ENCODE measurements around the gene AGPAT3.

Gene AGPAT3

GRCh38 chr21:43959231-43960116 lies 94.5 kb downstream of the AGPAT3 start:
- Mint-ChIP-seq H3K4me3 (no peak overlapping the region), H3K27ac (peak overlapping the region; percentile 32), H3K36me3 (peaks cover 24 to 28% of the 10 kb centered on the region in 2 donors), H3K9me3 (no peaks in the 10 kb centered on the region), H3K27me3 (no peaks in the 10 kb centered on the region), H3K4me1 (peaks cover 18 to 28% of the 10 kb centered on the region in 2 donors)
- DNase-seq (no peak), ATAC-seq (replicated peaks) (peak in 1 of 2 donors; percentile 31)

- Mint-ChIP-seq H3K4me3 (no peak overlapping the region), H3K27me3 (no peaks in the 10 kb centered on the region), H3K9me3 (no peaks in the 10 kb centered on the region), H3K27ac (no peak overlapping the region), H3K4me1 (peaks cover 8 to 25% of the 10 kb centered on the region in 2 donors), H3K36me3 (peaks cover 27 to 29% of the 10 kb centered on the region in 2 donors)
- no peak for DNase-seq
- no peak for ATAC-seq (replicated peaks)
Observed at GRCh38 chr21:43961382-43961909, 96.4 kb downstream of the AGPAT3 start.

- Mint-ChIP-seq H3K4me1 (peaks cover 0 to 18% of the 10 kb centered on the region in 2 donors), H3K27ac (no peak overlapping the region), H3K9me3 (no peaks in the 10 kb centered on the region), H3K36me3 (peaks cover 31 to 51% of the 10 kb centered on the region in 2 donors), H3K27me3 (no peaks in the 10 kb centered on the region), H3K4me3 (no peak overlapping the region)
- DNase-seq, result no peak
- no peak for ATAC-seq (replicated peaks)
Observed at GRCh38 chr21:43965911-43966585, 101.0 kb downstream of the AGPAT3 start.

GRCh38 chr21:43966946-43967512 lies 102.0 kb downstream of the AGPAT3 start:
- Mint-ChIP-seq H3K4me3 (no peak overlapping the region), H3K27me3 (no peaks in the 10 kb centered on the region), H3K36me3 (peaks cover 37 to 55% of the 10 kb centered on the region in 2 donors), H3K27ac (no peak overlapping the region), H3K4me1 (peaks cover 0 to 12% of the 10 kb centered on the region in 2 donors), H3K9me3 (no peaks in the 10 kb centered on the region)
- ATAC-seq (replicated peaks) (no peak), DNase-seq (no peak)

GRCh38 chr21:43967981-43968380 lies 103.0 kb downstream of the AGPAT3 start:
- ATAC-seq (replicated peaks), result no peak
- Mint-ChIP-seq H3K36me3 (peaks cover 36 to 59% of the 10 kb centered on the region in 2 donors), H3K27ac (peak overlapping the region; percentile 66), H3K4me3 (no peak overlapping the region), H3K27me3 (no peaks in the 10 kb centered on the region), H3K4me1 (peaks cover 0 to 11% of the 10 kb centered on the region in 2 donors), H3K9me3 (no peaks in the 10 kb centered on the region)
- DNase-seq, result no peak

- peaks cover 37 to 57% of the 10 kb centered on the region in 2 donors for H3K36me3 Mint-ChIP-seq
- no peak for ATAC-seq (replicated peaks)
- H3K4me1 Mint-ChIP-seq, result peaks cover 0 to 10% of the 10 kb centered on the region in 2 donors
- no peak overlapping the region for H3K27ac Mint-ChIP-seq
- no peak for DNase-seq
- no peaks in the 10 kb centered on the region for H3K9me3 Mint-ChIP-seq
- H3K27me3 Mint-ChIP-seq, result no peaks in the 10 kb centered on the region
- no peak overlapping the region for H3K4me3 Mint-ChIP-seq
Observed at GRCh38 chr21:43968410-43969114, 103.5 kb downstream of the AGPAT3 start.

GRCh38 chr21:43969115-43969444 lies 104.1 kb downstream of the AGPAT3 start:
- Mint-ChIP-seq H3K9me3 (no peaks in the 10 kb centered on the region), H3K27me3 (no peaks in the 10 kb centered on the region), H3K27ac (no peak overlapping the region), H3K36me3 (peaks cover 35 to 57% of the 10 kb centered on the region in 2 donors), H3K4me1 (peaks cover 0 to 10% of the 10 kb centered on the region in 2 donors), H3K4me3 (no peak overlapping the region)
- DNase-seq (no peak), ATAC-seq (replicated peaks) (no peak)

- Mint-ChIP-seq H3K36me3 (peaks cover 42 to 58% of the 10 kb centered on the region in 2 donors), H3K9me3 (no peaks in the 10 kb centered on the region), H3K4me3 (no peak overlapping the region), H3K27ac (peak overlapping the region; percentile 37), H3K27me3 (no peaks in the 10 kb centered on the region), H3K4me1 (peaks cover 13 to 17% of the 10 kb centered on the region in 2 donors)
- ATAC-seq (replicated peaks) (no peak), DNase-seq (no peak)
Observed at GRCh38 chr21:43970551-43970950, 105.5 kb downstream of the AGPAT3 start.

GRCh38 chr21:43971201-43971991 lies 106.4 kb downstream of the AGPAT3 start:
- ATAC-seq (replicated peaks), result no peak
- Mint-ChIP-seq H3K27me3 (no peaks in the 10 kb centered on the region), H3K4me3 (no peak overlapping the region), H3K4me1 (peaks cover 13 to 19% of the 10 kb centered on the region in 2 donors), H3K36me3 (peaks cover 43 to 58% of the 10 kb centered on the region in 2 donors), H3K9me3 (no peaks in the 10 kb centered on the region), H3K27ac (no peak overlapping the region)
- DNase-seq, result no peak

GRCh38 chr21:43971992-43972255 lies 106.9 kb downstream of the AGPAT3 start:
- ATAC-seq (replicated peaks) (no peak), DNase-seq (no peak)
- Mint-ChIP-seq H3K36me3 (peaks cover 43 to 57% of the 10 kb centered on the region in 2 donors), H3K4me3 (no peak overlapping the region), H3K27me3 (no peaks in the 10 kb centered on the region), H3K27ac (peak overlapping the region; percentile 67), H3K4me1 (peaks cover 13 to 19% of the 10 kb centered on the region in 2 donors), H3K9me3 (no peaks in the 10 kb centered on the region)

GRCh38 chr21:43972850-43973633 lies 108.0 kb downstream of the AGPAT3 start:
- ATAC-seq (replicated peaks), result no peak
- Mint-ChIP-seq H3K4me1 (peaks cover 13 to 14% of the 10 kb centered on the region in 2 donors), H3K4me3 (no peak overlapping the region)

GRCh38 chr21:43973634-43973955 lies 108.6 kb downstream of the AGPAT3 start:
- Mint-ChIP-seq H3K27ac (peak overlapping the region; percentile 6), H3K4me1 (peaks cover 13 to 14% of the 10 kb centered on the region in 2 donors), H3K36me3 (peaks cover 43 to 54% of the 10 kb centered on the region in 2 donors), H3K27me3 (no peaks in the 10 kb centered on the region), H3K9me3 (no peaks in the 10 kb centered on the region), H3K4me3 (no peak overlapping the region)
- ATAC-seq (replicated peaks) (no peak), DNase-seq (no peak)

More at GRCh38 chr21:43972850-43973633, 108.0 kb downstream of the AGPAT3 start:
- peaks cover 41 to 49% of the 10 kb centered on the region in 2 donors for H3K36me3 Mint-ChIP-seq
- no peaks in the 10 kb centered on the region for H3K27me3 Mint-ChIP-seq
- no peak for DNase-seq
- no peaks in the 10 kb centered on the region for H3K9me3 Mint-ChIP-seq
- H3K27ac Mint-ChIP-seq, result peak overlapping the region; percentile 51

Measured in stimulated activated naive B cell treated with anti-CD40 and anti-IgM and Interleukin-4, amounts not matched to agents 10 μg/mL and 1 μg/mL and 100 μg/mL, for 72 hours (primary cell).